H9 (cell line): ENCODE results near the gene PHACTR1. TPM values are rescaled to one million over a fixed set of nuclear protein-coding genes. Genes with fewer than 3 reads are reported as not detected.

Experiments
- DNase-seq: peaks from one replicate; pipeline ENCODE4 v3.0.0-alpha.2; 2017
- H2AFZ ChIP-seq: one replicate; pipeline ENCODE4 v1.6.1; 2013; ENCODE audit warnings: mild to moderate bottlenecking, low read length, control low read depth, moderate library complexity
- H2AK5ac ChIP-seq: 2 replicates; pipeline ENCODE4 v1.6.1; 2013; ENCODE audit warnings: low read length, control low read depth, mixed read lengths; ENCODE audit not compliant: insufficient read length
- H2BK120ac ChIP-seq: one replicate; pipeline ENCODE4 v1.6.1; 2013; ENCODE audit warnings: low read depth, mild to moderate bottlenecking, low read length, control low read depth, inconsistent platforms; ENCODE audit not compliant: poor library complexity, severe bottlenecking
- H2BK12ac ChIP-seq: 2 replicates; pipeline ENCODE4 v1.6.1; 2013; ENCODE audit warnings: low read length, control low read depth, mixed read lengths, low read depth; ENCODE audit not compliant: insufficient read length
- H2BK15ac ChIP-seq: 2 replicates; pipeline ENCODE4 v1.6.1; 2013; ENCODE audit warnings: low read depth, low read length, control low read depth
- H2BK20ac ChIP-seq: one replicate; pipeline ENCODE4 v1.6.1; 2013; ENCODE audit warnings: low read depth, mild to moderate bottlenecking, low read length, control low read depth, inconsistent platforms; ENCODE audit not compliant: poor library complexity, severe bottlenecking
- H2BK5ac ChIP-seq: 2 replicates; pipeline ENCODE4 v1.6.1; 2013; ENCODE audit warnings: low read length, control low read depth, mixed read lengths; ENCODE audit not compliant: insufficient read length
- H3K14ac ChIP-seq: 2 replicates; pipeline ENCODE4 v1.6.1; 2013; ENCODE audit warnings: low read length, control low read depth; ENCODE audit not compliant: insufficient read depth
- H3K18ac ChIP-seq: 2 replicates; pipeline ENCODE4 v1.6.1; 2013; ENCODE audit warnings: low read depth, mild to moderate bottlenecking, mixed read lengths, low read length, control low read depth; ENCODE audit not compliant: insufficient read length
- H3K23ac ChIP-seq: 2 replicates; pipeline ENCODE4 v1.6.1; 2013; ENCODE audit warnings: low read length, control low read depth, mixed read lengths, low read depth; ENCODE audit not compliant: insufficient read length
- H3K23me2 ChIP-seq: 2 replicates; pipeline ENCODE4 v1.6.1; 2013; ENCODE audit warnings: low read depth, mild to moderate bottlenecking, mixed read lengths, low read length, control low read depth; ENCODE audit not compliant: insufficient read length, poor library complexity, severe bottlenecking
- H3K27ac ChIP-seq: 2 replicates; pipeline ENCODE4 v1.5.1; 2013; ENCODE audit warnings: low read length, control low read depth, mixed read lengths, low read depth; ENCODE audit not compliant: insufficient read length
- H3K27me3 ChIP-seq: 2 replicates; pipeline ENCODE4 v1.6.1; 2013; ENCODE audit warnings: low read length, control low read depth, inconsistent platforms; ENCODE audit not compliant: insufficient read depth
- H3K4ac ChIP-seq: 2 replicates; pipeline ENCODE4 v1.6.1; 2013; ENCODE audit warnings: low read depth, mild to moderate bottlenecking, control low read depth, inconsistent platforms, low read length, moderate library complexity
- H3K4me1 ChIP-seq: 2 replicates; pipeline ENCODE4 v1.6.1; 2013; ENCODE audit warnings: low read length, control low read depth, inconsistent platforms; ENCODE audit not compliant: insufficient read depth
- H3K4me2 ChIP-seq: 2 replicates; pipeline ENCODE4 v1.6.1; 2013; ENCODE audit warnings: low read length, control low read depth, mixed read lengths; ENCODE audit not compliant: insufficient read length, insufficient read depth
- H3K56ac ChIP-seq: 2 replicates; pipeline ENCODE4 v1.6.1; 2013; ENCODE audit warnings: low read depth, mild to moderate bottlenecking, mixed read lengths, low read length, control low read depth; ENCODE audit not compliant: insufficient read length
- H3K79me1 ChIP-seq: 2 replicates; pipeline ENCODE4 v1.6.1; 2013; ENCODE audit warnings: low read depth, mild to moderate bottlenecking, moderate library complexity, low read length, control low read depth, inconsistent platforms; ENCODE audit not compliant: insufficient read depth, poor library complexity, severe bottlenecking
- H3K79me2 ChIP-seq: 2 replicates; pipeline ENCODE4 v1.6.1; 2013; ENCODE audit warnings: low read length, control low read depth, inconsistent platforms; ENCODE audit not compliant: insufficient read depth
- H3K9ac ChIP-seq: 2 replicates; pipeline ENCODE4 v1.6.1; 2013; ENCODE audit warnings: low read length, control low read depth, mixed read lengths; ENCODE audit not compliant: insufficient read length; ENCODE audit errors: extremely low read depth
- H3K9me3 ChIP-seq: one replicate; pipeline ENCODE4 v1.6.1; 2013; ENCODE audit warnings: low read depth, low read length, inconsistent platforms; ENCODE audit not compliant: control insufficient read depth
- H3T11ph ChIP-seq: one replicate; pipeline ENCODE4 v1.6.1; 2013; ENCODE audit warnings: mild to moderate bottlenecking, low read length, control low read depth, inconsistent platforms
- H4K20me1 ChIP-seq: one replicate; pipeline ENCODE4 v1.6.1; 2013; ENCODE audit not compliant: control insufficient read depth, insufficient read length, insufficient read depth
- H4K5ac ChIP-seq: 2 replicates; pipeline ENCODE4 v1.6.1; 2013; ENCODE audit warnings: low read depth, mild to moderate bottlenecking, mixed read lengths, low read length, control low read depth; ENCODE audit not compliant: insufficient read length
- H4K8ac ChIP-seq: replicated peaks from 2 replicates; pipeline ENCODE4 v1.6.1; 2013; ENCODE audit warnings: low read length, control low read depth, mixed read lengths, low read depth; ENCODE audit not compliant: insufficient read length
- H4K91ac ChIP-seq: 2 replicates; pipeline ENCODE4 v1.6.1; 2013; ENCODE audit warnings: low read depth, mild to moderate bottlenecking, moderate library complexity, mixed read lengths, low read length, control low read depth; ENCODE audit not compliant: insufficient read length
- H3K27ac Mint-ChIP-seq, 3 experiments: 2 replicates in 2 of 3; 3 replicates in 1 of 3; pipeline ENCODE4 v1.8.0; 2020 to 2021; ENCODE audit warnings: mixed read lengths in 3 of 3, mild to moderate bottlenecking in 1 of 3, moderate library complexity in 1 of 3
- H3K27me3 Mint-ChIP-seq: 2 replicates; pipeline ENCODE4 v1.8.0; 2021; ENCODE audit warnings: low read depth, mild to moderate bottlenecking, moderate library complexity, mixed read lengths
- H3K36me3 Mint-ChIP-seq, 3 experiments: 2 replicates in 2 of 3; 3 replicates in 1 of 3; pipeline ENCODE4 v1.8.0; 2020 to 2021; ENCODE audit warnings: low read depth in 3 of 3, mixed read lengths in 3 of 3; ENCODE audit not compliant: insufficient read depth in 1 of 3
- H3K4me1 Mint-ChIP-seq, 2 experiments: 2 replicates each; pipeline ENCODE4 v1.8.0; 2020; ENCODE audit warnings: mixed read lengths in 2 of 2
- H3K4me3 Mint-ChIP-seq, 2 experiments: 2 replicates in 1 of 2; 3 replicates in 1 of 2; pipeline ENCODE4 v1.8.0; 2020 to 2021; ENCODE audit warnings: mild to moderate bottlenecking in 2 of 2, mixed read lengths in 2 of 2, moderate library complexity in 1 of 2
- H3K9me3 Mint-ChIP-seq, 2 experiments: 2 replicates in 1 of 2; 3 replicates in 1 of 2; pipeline ENCODE4 v1.8.0; 2020; ENCODE audit warnings: mild to moderate bottlenecking in 2 of 2, mixed read lengths in 2 of 2, moderate library complexity in 1 of 2
- WGBS: extraction: QIAGEN DNeasy Blood & Tissue Kit; methylation state at CpG from one replicate; pipeline ENCODE4 v1.1.7; 2013; ENCODE audit warnings: missing lambda C conversion rate, low lambda C conversion rate, mixed read lengths; ENCODE audit not compliant: insufficient read length; ENCODE audit errors: extremely low coverage; 5-methylcytosine and 5-hydroxymethylcytosine counted together
- total RNA-seq: library from RNA; stranded (reverse); gene quantifications from 2 replicates; pipeline ENCODE4 v1.2.1, GENCODE V29; 2021
- TF ChIP-seq, protein P1 (sequence below): fragments of 200-600 bp; sonication (generic); conservative IDR thresholded peaks from 3 replicates; pipeline ENCODE4 v1.8.0; 2021; ENCODE audit warnings: antibody characterized with exemption, mild to moderate bottlenecking

The PHACTR1 gene
- total RNA-seq, 1 experiment from 2014 or later: 15.9 TPM

DNA sequence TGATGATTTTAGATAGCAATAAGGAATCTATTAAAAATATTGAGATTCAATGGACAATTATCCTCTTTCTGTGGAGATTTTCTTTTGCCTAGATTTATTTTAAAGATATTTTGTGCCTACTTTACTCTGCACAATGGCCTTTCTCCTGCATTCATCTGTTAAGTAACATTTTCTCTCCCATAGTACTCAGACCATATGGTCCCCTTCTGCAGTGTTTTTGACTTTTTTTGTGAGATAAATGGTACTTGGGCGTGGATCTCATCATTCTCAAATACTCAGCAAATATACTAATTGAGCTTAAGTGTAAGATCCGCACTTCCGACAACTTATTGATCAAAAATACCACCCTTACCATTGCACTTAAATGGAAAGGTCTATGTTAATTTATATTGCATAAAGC, 55.8 kb downstream of the PHACTR1 start:
- H3K79me2 ChIP-seq: no peaks in the 10 kb centered on the region
- Mint-ChIP-seq H3K27me3 (no peaks in the 10 kb centered on the region), H3K4me3 (no peak overlapping the region), H3K9me3 (no peaks in the 10 kb centered on the region), H3K4me1 (peaks cover 3 to 8% of the 10 kb centered on the region in 2 experiments), H3K27ac (no peak overlapping the region), H3K36me3 (no peaks in the 10 kb centered on the region)
- H3K23ac ChIP-seq: no peak overlapping the region
- H3K56ac ChIP-seq: no peak overlapping the region
- H3K4me1 ChIP-seq: no peaks in the 10 kb centered on the region
- H2BK15ac ChIP-seq: no peak overlapping the region
- H3K27me3 ChIP-seq: no peaks in the 10 kb centered on the region
- no peak overlapping the region for H2AFZ ChIP-seq
- no peak overlapping the region for H4K8ac ChIP-seq
- no peaks in the 10 kb centered on the region for H3K9me3 ChIP-seq
- no peak overlapping the region for H3K18ac ChIP-seq
- H3T11ph ChIP-seq: no peak overlapping the region
- H3K9ac ChIP-seq: no peak overlapping the region
- WGBS: no CpG with 5 or more reads among the region's 3 CpGs
- no peaks in the 10 kb centered on the region for H3K23me2 ChIP-seq
- no peak for DNase-seq
- no peak overlapping the region for H4K91ac ChIP-seq
- no peak overlapping the region for H2BK12ac ChIP-seq
- H4K20me1 ChIP-seq: no peaks in the 10 kb centered on the region
- no peak overlapping the region for H2BK120ac ChIP-seq
- no peak overlapping the region for H3K14ac ChIP-seq
- no peaks in the 10 kb centered on the region for H3K79me1 ChIP-seq
- H3K4me2 ChIP-seq: no peak overlapping the region
- no peak overlapping the region for H2AK5ac ChIP-seq
- TF ChIP-seq, protein P1, sequence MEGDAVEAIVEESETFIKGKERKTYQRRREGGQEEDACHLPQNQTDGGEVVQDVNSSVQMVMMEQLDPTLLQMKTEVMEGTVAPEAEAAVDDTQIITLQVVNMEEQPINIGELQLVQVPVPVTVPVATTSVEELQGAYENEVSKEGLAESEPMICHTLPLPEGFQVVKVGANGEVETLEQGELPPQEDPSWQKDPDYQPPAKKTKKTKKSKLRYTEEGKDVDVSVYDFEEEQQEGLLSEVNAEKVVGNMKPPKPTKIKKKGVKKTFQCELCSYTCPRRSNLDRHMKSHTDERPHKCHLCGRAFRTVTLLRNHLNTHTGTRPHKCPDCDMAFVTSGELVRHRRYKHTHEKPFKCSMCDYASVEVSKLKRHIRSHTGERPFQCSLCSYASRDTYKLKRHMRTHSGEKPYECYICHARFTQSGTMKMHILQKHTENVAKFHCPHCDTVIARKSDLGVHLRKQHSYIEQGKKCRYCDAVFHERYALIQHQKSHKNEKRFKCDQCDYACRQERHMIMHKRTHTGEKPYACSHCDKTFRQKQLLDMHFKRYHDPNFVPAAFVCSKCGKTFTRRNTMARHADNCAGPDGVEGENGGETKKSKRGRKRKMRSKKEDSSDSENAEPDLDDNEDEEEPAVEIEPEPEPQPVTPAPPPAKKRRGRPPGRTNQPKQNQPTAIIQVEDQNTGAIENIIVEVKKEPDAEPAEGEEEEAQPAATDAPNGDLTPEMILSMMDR: no peak
- no peak overlapping the region for H3K27ac ChIP-seq
- no peak overlapping the region for H3K4ac ChIP-seq
- H4K5ac ChIP-seq: no peak overlapping the region
- no peak overlapping the region for H2BK20ac ChIP-seq
- H2BK5ac ChIP-seq: no peak overlapping the region
